NCI-H82 (cell line): ENCODE measurements around the gene RABGEF1.

Source experiments
- DNase-seq: peaks from one replicate; lab custom pipeline; 2025; lab: John Stamatoyannopoulos, UW

The RABGEF1 gene

DNA sequence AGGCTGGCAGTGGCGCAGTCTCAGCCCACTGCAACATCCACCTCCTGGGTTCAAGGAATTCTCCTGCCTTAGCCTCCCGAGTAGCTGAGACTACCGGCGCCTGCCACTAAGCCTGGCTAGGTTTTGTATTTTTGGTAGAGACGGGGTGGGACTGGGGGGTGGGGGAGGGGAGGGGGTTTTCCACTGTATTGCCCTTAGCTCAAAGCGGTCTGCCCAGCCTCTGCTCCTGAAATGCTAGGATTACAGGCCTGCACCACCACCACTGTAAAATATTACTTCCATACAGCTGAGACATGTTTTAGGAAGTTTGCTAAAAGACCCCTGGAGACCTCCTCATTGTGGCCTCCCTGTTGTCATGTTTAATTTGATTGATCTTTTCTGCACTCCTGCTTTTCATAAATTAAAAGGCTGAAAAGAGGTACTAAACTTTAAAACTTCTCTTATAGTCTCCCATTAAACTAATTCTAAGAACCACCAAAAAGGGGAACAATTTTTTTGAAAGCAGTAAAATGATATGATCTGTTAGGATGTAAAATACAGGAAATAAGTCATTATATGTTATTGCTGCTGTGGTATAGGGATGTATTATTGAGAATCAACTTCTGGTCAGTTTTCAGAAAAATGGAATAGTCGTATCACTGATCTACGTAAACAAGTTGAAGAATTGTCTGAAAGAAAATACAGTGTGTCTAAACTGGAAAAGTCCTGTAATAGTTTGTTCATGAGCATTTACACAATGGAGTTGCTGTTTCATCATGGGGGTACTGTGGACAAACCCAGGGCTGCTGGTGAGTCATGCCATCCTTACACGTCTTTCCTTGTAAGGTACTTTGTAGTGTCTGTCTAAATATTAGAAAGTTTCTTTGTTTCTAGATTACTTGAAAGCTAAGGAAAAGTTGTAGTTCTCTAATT is 107.6 kb downstream of the RABGEF1 start:
- DNase-seq = no peak

- DNase-seq = no peak
These were observed 118.8 kb downstream of the RABGEF1 start for GRCh38 chr7:66859339-66859738.

GRCh38 chr7:66859794-66860645 is 119.5 kb downstream of the RABGEF1 start:
- DNase-seq = no peak

- no peak for DNase-seq
These were observed 120.2 kb downstream of the RABGEF1 start for GRCh38 chr7:66860767-66861166.
